ENCODE measurements around the gene BTBD17. TPM values are rescaled to one million over a fixed set of nuclear protein-coding genes. Genes with fewer than 3 reads are reported as not detected.
A peak's percentile ranks its signal among the peaks of the same experiment; 100 is the strongest.

BTBD17 gene
- total RNA-seq, 1 donor from 2014 or later, result 10.8 TPM

DNA sequence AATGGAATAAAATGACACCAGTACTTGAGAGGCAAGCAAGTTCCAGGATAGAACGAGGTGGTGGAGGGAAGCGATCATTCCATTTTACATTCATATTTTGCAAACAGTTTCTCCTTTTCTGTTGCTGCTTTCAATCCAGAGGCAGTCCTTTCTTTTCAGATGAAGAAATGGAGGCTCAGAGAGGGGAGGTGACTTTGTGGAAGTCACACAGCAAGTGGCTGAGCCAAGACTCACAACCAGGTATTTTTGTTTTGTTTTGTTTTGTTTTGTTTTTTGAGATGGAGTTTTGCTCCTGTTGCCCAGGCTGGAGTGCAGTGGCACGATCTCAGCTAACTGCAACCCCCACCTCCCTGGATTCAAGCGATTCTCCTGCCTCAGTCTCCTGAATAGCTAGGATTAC lies 34.9 kb upstream of the BTBD17 start:
- no peaks in the 10 kb centered on the region for H3K9me3 ChIP-seq (ENCODE audit: low read depth)
- no peak overlapping the region for H3K4me3 Mint-ChIP-seq
- TF ChIP-seq EZH2phosphoT487 (IDR thresholded peaks at IDR 0.05), result no peak
- TF ChIP-seq, protein P1, sequence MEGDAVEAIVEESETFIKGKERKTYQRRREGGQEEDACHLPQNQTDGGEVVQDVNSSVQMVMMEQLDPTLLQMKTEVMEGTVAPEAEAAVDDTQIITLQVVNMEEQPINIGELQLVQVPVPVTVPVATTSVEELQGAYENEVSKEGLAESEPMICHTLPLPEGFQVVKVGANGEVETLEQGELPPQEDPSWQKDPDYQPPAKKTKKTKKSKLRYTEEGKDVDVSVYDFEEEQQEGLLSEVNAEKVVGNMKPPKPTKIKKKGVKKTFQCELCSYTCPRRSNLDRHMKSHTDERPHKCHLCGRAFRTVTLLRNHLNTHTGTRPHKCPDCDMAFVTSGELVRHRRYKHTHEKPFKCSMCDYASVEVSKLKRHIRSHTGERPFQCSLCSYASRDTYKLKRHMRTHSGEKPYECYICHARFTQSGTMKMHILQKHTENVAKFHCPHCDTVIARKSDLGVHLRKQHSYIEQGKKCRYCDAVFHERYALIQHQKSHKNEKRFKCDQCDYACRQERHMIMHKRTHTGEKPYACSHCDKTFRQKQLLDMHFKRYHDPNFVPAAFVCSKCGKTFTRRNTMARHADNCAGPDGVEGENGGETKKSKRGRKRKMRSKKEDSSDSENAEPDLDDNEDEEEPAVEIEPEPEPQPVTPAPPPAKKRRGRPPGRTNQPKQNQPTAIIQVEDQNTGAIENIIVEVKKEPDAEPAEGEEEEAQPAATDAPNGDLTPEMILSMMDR (IDR thresholded peaks at IDR 0.05), result no peak
- TF ChIP-seq EZH2 (IDR thresholded peaks at IDR 0.05), result no peak
- no peak overlapping the region for H3K9ac ChIP-seq
- H3K36me3 ChIP-seq, result no peaks in the 10 kb centered on the region
- no peaks in the 10 kb centered on the region for H3K36me3 Mint-ChIP-seq
- no peaks in the 10 kb centered on the region for H3K27me3 ChIP-seq
- H3K4me1 Mint-ChIP-seq, result peaks cover 6% of the 10 kb centered on the region
- H3K27ac ChIP-seq, result no peak overlapping the region
- H4K20me1 ChIP-seq (ENCODE audit: low read depth), result no peaks in the 10 kb centered on the region
- no peak overlapping the region for H2AFZ ChIP-seq (replicated peaks)
- no peak overlapping the region for H3K27ac Mint-ChIP-seq
- H3K4me1 ChIP-seq, result no peaks in the 10 kb centered on the region
- DNase-seq (ENCODE audit: low spot score), result no peak
- H3K4me3 ChIP-seq, result no peak overlapping the region
- H3K4me2 ChIP-seq, result no peak overlapping the region
- H3F3A ChIP-seq (ENCODE audit: low read depth), result no peaks in the 10 kb centered on the region
- H3K79me2 ChIP-seq (ENCODE audit: low read depth), result no peaks in the 10 kb centered on the region
- H3K27me3 Mint-ChIP-seq (ENCODE audit: insufficient read depth, low read depth), result peaks cover 4% of the 10 kb centered on the region
- H3K9me3 Mint-ChIP-seq, result no peaks in the 10 kb centered on the region

DNA sequence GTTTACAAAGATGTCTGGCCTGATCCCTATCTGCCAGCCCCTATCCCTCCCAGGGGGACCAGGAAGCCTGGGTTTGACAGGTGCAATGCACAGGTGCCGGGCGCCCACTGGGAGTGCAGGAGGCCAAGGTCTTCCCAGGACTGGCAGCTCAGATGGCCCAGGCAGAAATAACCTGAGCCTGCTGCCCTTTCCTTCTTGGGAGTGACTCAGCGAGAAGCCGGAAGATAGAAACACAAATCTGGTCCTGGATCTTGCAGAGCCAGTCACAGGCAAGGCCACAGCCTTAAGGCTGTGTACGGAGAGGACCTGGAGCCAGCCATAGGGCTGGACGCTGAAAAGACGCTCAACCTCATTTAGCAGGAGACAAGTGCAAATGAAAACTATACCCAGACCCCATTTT lies 33.3 kb upstream of the BTBD17 start:
- Histone ChIP-seq H3K4me3 (no peak overlapping the region), H3K36me3 (no peaks in the 10 kb centered on the region), H3K9me3 (ENCODE audit: low read depth) (no peaks in the 10 kb centered on the region), H3K27me3 (no peaks in the 10 kb centered on the region), H4K20me1 (ENCODE audit: low read depth) (no peaks in the 10 kb centered on the region), H3K4me2 (no peak overlapping the region), H3F3A (ENCODE audit: low read depth) (no peaks in the 10 kb centered on the region), H3K9ac (no peak overlapping the region), H3K4me1 (no peaks in the 10 kb centered on the region), H3K27ac (no peak overlapping the region), H3K79me2 (ENCODE audit: low read depth) (no peaks in the 10 kb centered on the region), H2AFZ (replicated peaks) (no peak overlapping the region)
- Mint-ChIP-seq H3K36me3 (no peaks in the 10 kb centered on the region), H3K9me3 (no peaks in the 10 kb centered on the region), H3K4me1 (peaks cover 9% of the 10 kb centered on the region), H3K4me3 (no peak overlapping the region), H3K27me3 (ENCODE audit: insufficient read depth, low read depth) (no peaks in the 10 kb centered on the region), H3K27ac (no peak overlapping the region)
- no peak for DNase-seq (ENCODE audit: low spot score)
- no peak for TF ChIP-seq EZH2phosphoT487 (IDR thresholded peaks at IDR 0.05)

DNA sequence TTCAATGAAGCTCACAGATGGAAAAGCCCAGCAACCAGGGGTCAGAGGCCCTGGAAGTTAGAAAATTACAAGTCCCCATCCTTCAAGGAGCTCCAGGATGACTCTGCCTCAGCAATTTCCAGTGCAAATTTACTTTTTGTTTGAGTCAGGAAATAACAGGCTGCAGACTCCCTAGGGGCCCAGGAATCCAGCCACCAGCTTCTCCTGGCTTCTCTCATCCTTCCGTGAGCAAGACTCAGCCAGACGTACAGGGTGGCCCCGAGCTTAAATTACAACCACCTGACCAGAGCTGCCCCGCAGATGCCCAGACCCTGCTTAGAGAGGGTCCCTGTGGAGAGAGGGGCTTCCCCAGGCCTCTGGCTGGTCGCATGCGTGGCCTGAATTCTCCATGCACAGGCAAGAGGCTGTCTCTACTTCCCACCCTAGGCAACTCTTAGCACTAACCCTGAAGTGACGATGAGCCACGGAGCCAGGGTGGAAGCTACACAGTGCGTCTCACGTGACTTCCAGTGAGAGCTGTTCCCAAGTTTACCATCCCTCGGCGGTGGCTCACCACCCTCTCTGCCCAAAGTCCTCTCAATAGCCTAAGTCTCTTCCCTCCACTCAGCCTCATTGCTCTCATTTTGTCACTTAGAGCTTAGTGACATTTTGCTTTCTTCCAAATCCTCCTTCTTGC lies 32.7 kb upstream of the BTBD17 start:
- DNase-seq (ENCODE audit: low spot score), result no peak
- peaks cover 2% of the 10 kb centered on the region for H3K27me3 Mint-ChIP-seq (ENCODE audit: insufficient read depth, low read depth)
- H3K27ac Mint-ChIP-seq, result no peak overlapping the region
- Histone ChIP-seq H3F3A (ENCODE audit: low read depth) (no peaks in the 10 kb centered on the region), H3K9me3 (ENCODE audit: low read depth) (no peaks in the 10 kb centered on the region), H3K27me3 (no peaks in the 10 kb centered on the region), H3K4me3 (no peak overlapping the region), H3K4me1 (peaks cover 2% of the 10 kb centered on the region), H2AFZ (replicated peaks) (no peak overlapping the region), H3K79me2 (ENCODE audit: low read depth) (no peaks in the 10 kb centered on the region), H3K36me3 (no peaks in the 10 kb centered on the region), H3K27ac (no peak overlapping the region), H4K20me1 (ENCODE audit: low read depth) (no peaks in the 10 kb centered on the region), H3K4me2 (no peak overlapping the region), H3K9ac (no peak overlapping the region)
- no peaks in the 10 kb centered on the region for H3K36me3 Mint-ChIP-seq
- H3K9me3 Mint-ChIP-seq, result no peaks in the 10 kb centered on the region
- H3K4me3 Mint-ChIP-seq, result no peak overlapping the region
- TF ChIP-seq EZH2phosphoT487 (IDR thresholded peaks at IDR 0.05) (no peak), EZH2 (IDR thresholded peaks at IDR 0.05) (no peak)
- TF ChIP-seq, protein P1 (IDR thresholded peaks at IDR 0.05), result no peak
- H3K4me1 Mint-ChIP-seq, result peaks cover 9% of the 10 kb centered on the region

DNA sequence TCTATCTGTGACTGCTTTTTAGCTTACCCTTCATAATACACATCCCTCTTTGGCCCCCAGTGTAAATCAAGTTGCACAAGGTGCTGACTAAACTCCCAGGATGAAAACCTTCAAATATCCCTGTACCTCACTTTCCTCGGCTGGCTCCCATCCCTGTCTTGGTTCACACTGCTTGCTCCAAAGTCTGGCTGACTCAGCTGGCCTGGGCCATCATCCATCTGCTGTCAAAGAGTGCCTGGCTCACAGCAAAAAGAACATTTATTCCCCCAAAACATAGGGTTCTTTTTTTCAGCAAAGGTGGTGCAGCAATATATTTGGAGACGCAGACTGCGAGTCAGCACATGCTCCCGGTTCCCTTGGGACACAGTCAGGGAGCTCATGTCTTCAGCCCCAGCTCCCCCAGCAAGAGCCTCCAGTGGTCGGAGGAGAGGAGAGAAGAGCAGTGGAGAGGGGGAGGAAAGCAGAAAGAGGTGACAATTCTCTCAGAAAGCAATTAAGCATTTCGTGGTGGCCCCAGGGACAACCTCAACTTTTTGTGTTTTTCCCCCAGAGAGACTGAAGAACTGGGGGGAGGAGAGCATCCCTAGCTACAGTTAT lies 31.8 kb upstream of the BTBD17 start:
- H3K4me1 ChIP-seq, result peaks cover 8% of the 10 kb centered on the region
- no peak overlapping the region for H3K4me2 ChIP-seq
- Mint-ChIP-seq H3K36me3 (no peaks in the 10 kb centered on the region), H3K4me1 (peaks cover 15% of the 10 kb centered on the region), H3K4me3 (no peak overlapping the region), H3K27me3 (ENCODE audit: insufficient read depth, low read depth) (peaks cover 2% of the 10 kb centered on the region), H3K9me3 (no peaks in the 10 kb centered on the region), H3K27ac (no peak overlapping the region)
- H3K36me3 ChIP-seq, result no peaks in the 10 kb centered on the region
- no peaks in the 10 kb centered on the region for H3K79me2 ChIP-seq (ENCODE audit: low read depth)
- H3K9ac ChIP-seq, result no peak overlapping the region
- no peak for DNase-seq (ENCODE audit: low spot score)
- no peaks in the 10 kb centered on the region for H3K27me3 ChIP-seq
- H3F3A ChIP-seq (ENCODE audit: low read depth), result no peaks in the 10 kb centered on the region
- H4K20me1 ChIP-seq (ENCODE audit: low read depth), result no peaks in the 10 kb centered on the region
- H3K4me3 ChIP-seq, result no peak overlapping the region
- TF ChIP-seq EZH2phosphoT487 (IDR thresholded peaks at IDR 0.05) (no peak), EZH2 (IDR thresholded peaks at IDR 0.05) (no peak)
- TF ChIP-seq, protein P1 (IDR thresholded peaks at IDR 0.05), result no peak
- no peak overlapping the region for H3K27ac ChIP-seq
- peak overlapping the region; percentile 69 for H2AFZ ChIP-seq (replicated peaks)
- H3K9me3 ChIP-seq (ENCODE audit: low read depth), result no peaks in the 10 kb centered on the region
